NCI-H524 (cell line): ENCODE measurements around the gene NOTCH2.
"Not testable (repeated sequence)": the region's sequence is repeated elsewhere in the genome, so short reads cannot be mapped to it uniquely, and the experiment has no call there.

Experiments
- DNase-seq, 2 experiments: peaks; one replicate each; lab custom pipeline; 2025; lab: John Stamatoyannopoulos, UW

The NOTCH2 gene

GRCh38 chr1:120068683-120069066, 787 bp downstream of the NOTCH2 start:
- DNase-seq, result not testable (repeated sequence)

DNA sequence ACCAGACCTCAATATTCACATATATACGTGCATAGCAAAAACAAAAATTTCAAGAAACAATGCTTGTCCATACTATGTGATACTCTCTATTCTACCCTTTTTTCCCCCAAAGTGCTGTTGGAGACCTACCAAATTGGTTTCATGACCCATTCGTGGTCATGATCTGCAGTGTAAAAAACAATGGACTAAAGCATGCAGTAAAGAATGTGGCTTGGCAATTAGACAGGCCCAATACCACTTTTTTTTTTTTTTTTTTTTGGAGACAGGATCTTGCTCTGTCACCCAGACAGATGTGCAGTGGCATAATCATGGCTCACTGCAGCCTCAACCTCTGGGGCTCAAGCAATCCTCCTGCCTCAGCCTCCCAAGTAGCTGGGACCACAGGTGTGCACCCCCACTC, 21.3 kb downstream of the NOTCH2 start:
- not testable (repeated sequence) for DNase-seq

GRCh38 chr1:120041771-120042170, 27.7 kb downstream of the NOTCH2 start:
- not testable (repeated sequence) for DNase-seq

DNA sequence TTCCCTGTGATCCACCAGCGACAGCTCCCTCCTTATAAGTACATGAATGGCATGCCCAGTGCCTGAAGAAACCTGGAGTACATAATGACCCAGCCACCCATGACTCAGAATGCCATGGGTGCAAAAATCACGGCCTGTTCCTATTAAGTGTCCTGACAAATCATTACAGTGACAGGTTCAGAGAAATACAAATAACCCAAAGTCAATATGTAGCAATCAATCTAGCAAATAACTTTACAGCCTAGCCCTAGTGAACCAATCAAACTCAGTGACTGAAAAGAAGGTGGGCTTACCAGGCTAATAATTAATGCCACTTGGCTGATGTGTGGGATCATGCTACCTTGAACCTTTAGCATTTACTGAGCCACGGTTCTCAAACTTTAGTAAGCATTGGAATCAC, 37.2 kb downstream of the NOTCH2 start:
- DNase-seq, result not testable (repeated sequence)

- not testable (repeated sequence) for DNase-seq
These were observed 45.7 kb downstream of the NOTCH2 start for GRCh38 chr1:120023791-120024190.

GRCh38 chr1:120014978-120015377, 54.5 kb downstream of the NOTCH2 start:
- not testable (repeated sequence) for DNase-seq

DNA sequence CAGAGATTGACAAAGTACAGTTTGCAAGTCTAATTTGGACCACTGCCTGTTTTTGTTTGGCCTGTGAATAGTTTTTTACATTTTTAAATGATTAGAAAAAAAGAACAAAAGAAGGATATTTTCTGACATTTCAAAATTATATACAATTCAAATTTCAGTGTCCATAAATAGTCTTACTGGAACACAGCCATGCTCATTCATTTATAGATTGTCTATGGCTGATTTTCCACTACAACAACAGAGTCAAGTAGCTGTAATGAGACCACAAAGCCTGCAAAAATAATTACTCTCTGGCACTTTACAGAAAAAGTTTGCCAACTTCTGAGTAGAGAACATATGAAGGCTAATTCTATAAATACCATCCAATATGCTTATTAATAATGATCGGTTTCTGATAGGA, 61.1 kb downstream of the NOTCH2 start:
- not testable (repeated sequence) for DNase-seq

GRCh38 chr1:120007850-120008249, 61.6 kb downstream of the NOTCH2 start:
- not testable (repeated sequence) for DNase-seq

GRCh38 chr1:120001035-120001434, 68.4 kb downstream of the NOTCH2 start:
- not testable (repeated sequence) for DNase-seq

DNA sequence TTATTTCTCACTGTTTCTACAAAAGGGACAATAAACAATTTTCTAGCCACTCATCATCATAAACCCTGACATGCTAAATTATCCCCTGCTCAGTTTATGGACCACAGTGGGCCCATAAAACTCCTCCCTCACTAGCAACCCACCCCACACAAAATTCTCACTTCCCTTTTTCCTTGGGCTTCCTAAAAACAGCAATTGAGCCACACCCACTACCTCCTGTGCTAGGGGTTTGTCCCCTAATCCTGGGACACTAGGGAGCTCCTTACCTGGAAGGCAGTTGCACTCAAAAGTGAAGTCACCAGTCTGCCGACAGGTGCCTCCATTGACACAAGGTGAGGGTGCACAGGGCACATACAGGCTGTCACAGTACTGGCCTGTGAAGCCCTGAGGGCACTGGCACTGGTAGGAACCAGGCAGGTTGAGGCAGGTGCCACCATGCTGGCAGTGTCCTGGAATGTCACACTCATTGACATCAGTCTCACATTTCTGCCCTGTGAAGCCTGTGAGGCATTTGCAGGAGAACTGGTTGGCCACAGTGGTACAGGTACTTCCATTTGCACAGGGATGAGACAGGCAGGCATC, 72.6 kb downstream of the NOTCH2 start:
- DNase-seq, result not testable (repeated sequence)

DNA sequence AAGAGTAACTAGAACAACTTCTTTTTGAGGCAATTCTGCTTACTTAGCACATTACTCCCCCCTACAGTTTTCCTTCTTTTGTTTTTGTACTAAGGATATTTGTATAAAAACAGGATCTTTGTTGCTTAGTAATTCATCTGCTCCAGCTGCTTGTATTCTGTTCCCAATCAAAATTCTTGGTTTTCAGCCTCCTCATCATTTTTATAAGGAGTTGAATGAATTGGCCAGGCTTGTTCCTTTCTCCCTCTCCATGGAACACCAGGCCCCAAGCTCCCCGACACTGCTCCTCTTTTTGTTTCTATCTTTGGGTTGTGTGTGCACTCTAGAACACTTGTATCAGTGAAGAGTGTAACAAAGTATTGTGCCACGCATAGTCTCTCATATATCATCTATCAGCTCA, 73.5 kb downstream of the NOTCH2 start:
- not testable (repeated sequence) for DNase-seq

DNA sequence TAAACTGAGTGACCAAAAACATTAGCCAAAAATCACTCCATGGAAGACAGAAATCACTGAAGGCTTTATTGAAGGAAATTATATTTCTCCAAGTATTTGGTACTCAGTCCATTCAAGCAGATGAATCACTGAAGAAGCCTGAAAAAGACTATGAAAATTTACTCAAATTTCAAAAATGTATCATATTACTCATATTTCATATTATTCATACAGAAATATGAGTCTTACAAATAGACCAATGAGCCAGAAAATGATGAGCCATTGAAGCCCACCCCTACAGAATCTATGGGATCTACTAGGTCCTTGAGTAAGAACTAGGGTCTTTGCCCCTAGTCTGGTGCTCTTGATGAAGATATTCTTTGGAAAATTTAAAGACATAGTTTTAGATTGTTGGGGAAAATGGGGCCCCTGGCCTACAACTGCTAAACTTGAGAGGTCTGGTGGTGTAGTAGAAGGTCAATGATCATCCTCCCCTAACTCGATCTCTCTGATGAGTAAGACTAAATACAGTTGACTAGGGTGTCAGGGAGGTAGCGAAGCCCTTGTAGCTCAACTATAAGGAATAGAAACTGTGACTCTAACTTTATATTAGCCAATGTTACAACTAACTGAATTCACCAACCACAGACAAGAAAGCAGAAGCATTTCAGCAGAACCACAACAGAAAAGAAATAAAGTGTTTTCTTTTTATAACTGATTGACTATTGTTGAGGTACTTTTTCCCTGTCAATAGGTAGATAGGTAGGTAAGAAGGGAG, 81.0 kb downstream of the NOTCH2 start:
- DNase-seq, result no peak

- DNase-seq, result no peak
These were observed 81.8 kb downstream of the NOTCH2 start for GRCh38 chr1:119987686-119988085.

GRCh38 chr1:119987112-119987511, 82.3 kb downstream of the NOTCH2 start:
- no peak for DNase-seq

DNA sequence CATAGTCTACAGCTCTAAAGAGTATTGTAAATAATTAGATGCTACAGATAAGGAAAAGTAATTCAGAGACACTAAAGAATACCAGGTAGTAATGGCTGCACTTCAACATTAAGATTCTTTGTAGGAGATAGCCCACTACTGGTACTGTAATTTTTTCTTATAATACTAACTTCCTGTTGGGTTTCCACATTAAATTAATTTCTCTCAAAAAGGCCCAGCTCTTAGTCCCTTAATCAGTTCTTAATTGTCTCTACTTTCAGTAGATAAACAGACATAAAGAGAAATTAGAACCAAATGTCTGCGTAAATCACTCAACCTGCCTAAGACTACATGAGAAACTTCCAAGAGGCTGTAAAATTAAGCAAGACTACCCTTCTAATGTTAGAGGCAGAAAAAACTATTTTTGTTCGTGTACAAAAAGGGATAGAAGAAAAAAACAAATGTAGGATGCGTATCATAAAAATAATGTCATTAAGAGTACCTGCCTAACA, 83.4 kb downstream of the NOTCH2 start:
- no peak for DNase-seq

- DNase-seq, result no peak
These were observed 84.7 kb downstream of the NOTCH2 start for GRCh38 chr1:119984771-119985170.

DNA sequence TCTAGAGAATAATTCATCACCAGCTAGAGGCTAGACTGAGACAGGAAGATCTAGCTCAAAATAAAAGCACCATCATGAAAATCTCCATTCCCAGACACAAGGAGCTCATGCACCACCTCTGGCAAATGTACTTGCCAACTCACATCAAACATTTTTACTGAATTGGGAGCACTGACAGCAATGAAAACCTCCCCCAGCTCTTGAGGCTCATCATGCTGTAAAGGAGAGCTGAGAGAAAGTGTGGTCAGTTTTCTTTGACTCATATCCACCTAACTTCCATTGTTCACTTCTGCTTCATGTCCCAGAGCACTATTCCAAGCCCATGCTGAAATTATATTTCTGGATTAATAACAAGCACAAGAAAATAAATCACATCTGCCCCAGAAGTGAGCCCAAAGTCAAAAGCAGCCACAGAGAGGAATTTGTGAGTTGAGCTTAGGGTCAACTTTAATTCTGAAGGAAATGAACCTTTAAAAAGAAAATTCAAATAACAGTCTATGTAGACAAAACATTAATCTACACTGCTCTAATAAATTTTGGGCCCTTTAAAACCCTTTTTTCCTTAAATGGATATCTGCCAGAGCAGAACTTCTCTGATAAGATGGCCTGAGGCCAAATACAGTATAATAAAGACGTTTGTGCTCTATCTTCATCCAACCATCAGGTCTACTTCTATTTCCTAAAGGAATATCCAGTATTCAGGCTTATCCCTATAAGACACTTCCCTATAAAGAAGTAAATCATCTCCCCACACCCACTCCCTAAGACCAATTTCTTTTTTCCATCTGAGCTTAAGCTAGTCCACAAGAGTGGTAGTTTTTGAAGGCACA, 87.3 kb downstream of the NOTCH2 start:
- DNase-seq, result no peak

DNA sequence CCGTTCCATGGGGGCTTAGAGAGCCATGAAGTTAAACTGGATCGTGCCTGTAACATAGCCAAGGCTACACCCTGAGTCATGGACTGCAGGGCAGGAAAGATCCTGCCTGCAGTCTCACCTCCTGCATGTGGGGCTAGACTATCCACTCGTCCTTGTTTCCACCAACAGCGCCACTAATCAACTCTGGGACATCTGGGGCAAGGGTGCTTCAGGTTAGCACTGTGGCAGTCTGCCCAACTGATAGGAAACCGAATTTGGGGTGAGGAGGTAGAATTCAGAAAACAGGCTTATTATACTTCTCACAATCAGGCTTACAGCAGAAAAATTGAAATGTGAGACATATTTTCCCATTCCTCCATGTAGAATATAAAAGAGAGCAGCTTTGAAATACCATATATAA, 88.0 kb downstream of the NOTCH2 start:
- DNase-seq, result no peak

GRCh38 chr1:119978018-119978505, 91.4 kb downstream of the NOTCH2 start:
- no peak for DNase-seq

DNA sequence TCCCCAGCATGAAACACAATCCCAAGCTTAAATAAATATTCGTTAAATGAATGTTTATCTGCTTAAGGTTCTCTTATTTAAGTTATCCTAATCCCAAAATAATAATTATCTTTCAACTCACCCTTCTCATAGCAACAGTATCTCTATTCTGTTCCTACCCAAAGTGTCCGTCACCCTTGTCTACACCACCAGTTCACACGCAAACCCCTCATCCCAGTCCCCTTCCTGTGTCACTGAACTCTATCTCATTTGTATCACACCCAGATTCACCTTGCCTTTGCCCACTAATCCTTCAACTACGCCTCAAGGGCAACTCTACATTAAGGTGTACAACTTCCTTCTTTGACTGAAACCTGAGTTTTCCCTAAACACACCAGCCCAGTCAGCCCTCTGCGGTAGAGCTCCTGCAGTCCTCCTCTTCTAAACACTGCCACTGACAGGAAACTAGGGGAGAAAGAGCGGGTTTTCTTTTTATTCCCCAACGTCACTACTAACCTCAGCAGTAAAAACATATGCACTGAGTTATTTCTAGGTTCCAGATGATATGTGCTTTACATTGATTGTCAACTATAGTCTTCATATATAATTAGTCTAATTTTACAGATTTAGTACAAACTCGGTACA, 92.2 kb downstream of the NOTCH2 start:
- DNase-seq, result not testable (repeated sequence)

GRCh38 chr1:119975582-119976254, 93.7 kb downstream of the NOTCH2 start:
- DNase-seq, result not testable (repeated sequence)
